Measurements from ENCODE around the gene AGBL1.
A peak's percentile ranks its signal among the peaks of the same experiment; 100 is the strongest.

Gene AGBL1

GRCh38 chr15:86691091-86691663 is 611.5 kb downstream of the AGBL1 start:
- DNase-seq (ENCODE audit: low read depth in 3 of 3, low spot score in 1 of 3) = no peak

- no peak for DNase-seq (ENCODE audit: low read depth in 3 of 3, low spot score in 1 of 3)
These were observed 621.4 kb downstream of the AGBL1 start for GRCh38 chr15:86700864-86701610.

GRCh38 chr15:86701611-86701963 is 621.9 kb downstream of the AGBL1 start:
- no peak for DNase-seq (ENCODE audit: low read depth in 3 of 3, low spot score in 1 of 3)

GRCh38 chr15:86706813-86707212 is 627.1 kb downstream of the AGBL1 start:
- no peak for DNase-seq (ENCODE audit: low read depth in 3 of 3, low spot score in 1 of 3)

- no peak for DNase-seq (ENCODE audit: low read depth in 3 of 3, low spot score in 1 of 3)
These were observed 631.8 kb downstream of the AGBL1 start for GRCh38 chr15:86711476-86711875.

GRCh38 chr15:86714241-86714640 is 634.6 kb downstream of the AGBL1 start:
- no peak for DNase-seq (ENCODE audit: low read depth in 3 of 3, low spot score in 1 of 3)

GRCh38 chr15:86725628-86726027 is 646.0 kb downstream of the AGBL1 start:
- DNase-seq (ENCODE audit: low read depth in 3 of 3, low spot score in 1 of 3) = no peak

- no peak for DNase-seq (ENCODE audit: low read depth in 3 of 3, low spot score in 1 of 3)
These were observed 655.8 kb downstream of the AGBL1 start for GRCh38 chr15:86735247-86736040.

- no peak for DNase-seq (ENCODE audit: low read depth in 3 of 3, low spot score in 1 of 3)
These were observed 662.2 kb downstream of the AGBL1 start for GRCh38 chr15:86741917-86742316.

- DNase-seq (ENCODE audit: low read depth in 3 of 3, low spot score in 1 of 3) = peak in 2 of 3 donors; percentile 8 to 43
These were observed 663.7 kb downstream of the AGBL1 start for GRCh38 chr15:86743283-86743903.

GRCh38 chr15:86744198-86744780 is 664.6 kb downstream of the AGBL1 start:
- DNase-seq (ENCODE audit: low read depth in 3 of 3, low spot score in 1 of 3) = no peak

- DNase-seq (ENCODE audit: low read depth in 3 of 3, low spot score in 1 of 3) = no peak
These were observed 671.4 kb downstream of the AGBL1 start for GRCh38 chr15:86751116-86751515.

- DNase-seq (ENCODE audit: low read depth in 3 of 3, low spot score in 1 of 3) = no peak
These were observed 675.2 kb downstream of the AGBL1 start for GRCh38 chr15:86754846-86755245.

- no peak for DNase-seq (ENCODE audit: low read depth in 3 of 3, low spot score in 1 of 3)
These were observed 677.0 kb downstream of the AGBL1 start for GRCh38 chr15:86756688-86757087.

- no peak for DNase-seq (ENCODE audit: low read depth in 3 of 3, low spot score in 1 of 3)
These were observed 680.3 kb downstream of the AGBL1 start for GRCh38 chr15:86759800-86760523.

GRCh38 chr15:86762874-86763273 is 683.2 kb downstream of the AGBL1 start:
- no peak for DNase-seq (ENCODE audit: low read depth in 3 of 3, low spot score in 1 of 3)

- DNase-seq (ENCODE audit: low read depth in 3 of 3, low spot score in 1 of 3) = no peak
These were observed 684.4 kb downstream of the AGBL1 start for GRCh38 chr15:86764021-86764420.

GRCh38 chr15:86765281-86765680 is 685.6 kb downstream of the AGBL1 start:
- no peak for DNase-seq (ENCODE audit: low read depth in 3 of 3, low spot score in 1 of 3)

GRCh38 chr15:86772369-86773059 is 692.8 kb downstream of the AGBL1 start:
- DNase-seq (ENCODE audit: low read depth in 3 of 3, low spot score in 1 of 3) = no peak

GRCh38 chr15:86773736-86774135 is 694.1 kb downstream of the AGBL1 start:
- no peak for DNase-seq (ENCODE audit: low read depth in 3 of 3, low spot score in 1 of 3)

Data from stimulated activated CD4-positive, alpha-beta T cell treated with anti-CD3 and anti-CD28 coated beads, TNF-alpha, amount 100 ng/mL, for 1 hour (primary cell).